ENCODE data around the gene CLDN3. TPM values are rescaled to one million over a fixed set of nuclear protein-coding genes. Genes with fewer than 3 reads are reported as not detected.

Gene CLDN3
- total and polyA plus RNA-seq, 10 of the 15 experiments (the other 5 are each of a cell fraction or from before 2014, with no cell fraction given): 0.05 TPM; not detected in 9

- H3K9ac ChIP-seq (ENCODE audit: control insufficient read depth, insufficient read depth, low read length): no peak overlapping the region
- POLR2A ChIA-PET: no interaction called here
- peaks cover 0 to 8% of the 10 kb centered on the region in 2 experiments; a peak in 3 of 4 replicates for H3K36me3 ChIP-seq (ENCODE audit: control insufficient read depth in 2 of 2, insufficient read depth in 2 of 2, low read length in 1 of 2)
- H3K9me3 ChIP-seq (replicated peaks; ENCODE audit: control insufficient read depth, insufficient read depth, low read length): no peaks in the 10 kb centered on the region
- no peaks in the 10 kb centered on the region; the same call in 1 of the 2 replicates for H3K4me1 ChIP-seq (ENCODE audit: control insufficient read depth, insufficient read depth, low read length)
- RAD21 ChIA-PET (ENCODE audit: unreplicated experiment): interaction anchor here (0.6 to 2.1 kb wide), 7 partner anchors 9 to 352 kb away, joined by 3 to 13 read pairs (median 3); partner anchors contain the start of genes MLXIPL and TBL2
- intact Hi-C loops (cut with micrococcal nuclease; ENCODE audit: unreplicated experiment): loop anchor here (2.0 to 10.0 kb wide), 3 partner anchors 120 to 210 kb away; partner anchors contain the start of gene BAZ1B
- H2AFZ ChIP-seq (ENCODE audit: control insufficient read depth, low read depth, low read length): peak overlapping the region; percentile 2; the same call in 1 of the 2 replicates
- 45% methylated on average over 16 of the region's 16 CpGs for WGBS (ENCODE audit: insufficient coverage, insufficient replicate concordance, low lambda C conversion rate, missing lambda C conversion rate)
- CTCF ChIA-PET: interaction anchor here (0.6 to 3.8 kb wide), 24 partner anchors 10 to 819 kb away, joined by 3 to 21 read pairs (median 3); no protein-coding TSS in a partner anchor
- no peak overlapping the region for H3K4me2 ChIP-seq (ENCODE audit: control insufficient read depth, insufficient read depth)
- FAIRE-seq (peak; percentile 98), ATAC-seq (peak; percentile 74), DNase-seq (ENCODE audit: low read depth, low spot score) (peak; percentile 49)
- no TSS peak for BruUV-seq (replicated peaks)
- no peak overlapping the region for H3K4me3 ChIP-seq
- no peaks in the 10 kb centered on the region; the same call in 1 of the 2 replicates for H3K79me2 ChIP-seq (ENCODE audit: control insufficient read depth, insufficient read depth, low read length)
- no peaks in the 10 kb centered on the region for H4K20me1 ChIP-seq (ENCODE audit: control insufficient read depth, insufficient read depth)
- in situ Hi-C loops (cut with MboI): loop anchor here (5.0 kb wide), 1 partner anchor 128 kb away; no protein-coding TSS in a partner anchor
- SMC1A ChIA-PET (ENCODE audit: uncharacterized antibody, unreplicated experiment): interaction anchor here (0.7 to 3.8 kb wide), 7 partner anchors 34 to 230 kb away, joined by 3 to 13 read pairs (median 3); partner anchors contain the start of gene TBL2
- no peaks in the 10 kb centered on the region for H3K27me3 ChIP-seq (replicated peaks in 1 of 2; ENCODE audit: control insufficient read depth in 2 of 2, insufficient read depth in 2 of 2, low read length in 1 of 2)
- H3K27ac ChIP-seq (ENCODE audit: control insufficient read depth, insufficient read depth): no peak overlapping the region
- TF ChIP-seq NBN (IDR thresholded peaks at IDR 0.05) (0 out of 2 replicates have a peak, but pooled peaks have one; percentile 24), MEF2B (IDR thresholded peaks at IDR 0.05; ENCODE audit: partially characterized antibody, poor library complexity, severe bottlenecking) (no peak), IKZF1 (conservative IDR thresholded peaks at IDR 0.05) (0 out of 2 replicates have a peak, but pooled peaks have one; percentile 25), NFXL1 (IDR thresholded peaks at IDR 0.05; ENCODE audit: borderline replicate concordance) (no peak), ZNF384 (IDR thresholded peaks at IDR 0.05; ENCODE audit: borderline replicate concordance, low read depth, low read length) (no peak), ZNF207 (IDR thresholded peaks at IDR 0.05; ENCODE audit: borderline replicate concordance) (peak; percentile 30; the same call in 1 of the 2 replicates), ETV6 (conservative IDR thresholded peaks at IDR 0.05 in 1 of 2, IDR thresholded peaks at IDR 0.05 in 1 of 2; ENCODE audit: borderline replicate concordance in 1 of 2, low read depth in 1 of 2) (no peak), LARP7 (IDR thresholded peaks at IDR 0.05) (peak; percentile 49; the same call in 1 of the 2 replicates), RAD21 (IDR thresholded peaks at IDR 0.05; ENCODE audit: insufficient read depth, low read depth, low read length) (peak; percentile 78), CBX3 (IDR thresholded peaks at IDR 0.05; ENCODE audit: borderline replicate concordance, low read depth) (no peak), SP1 (IDR thresholded peaks at IDR 0.05; ENCODE audit: low read depth, low read length) (peak; percentile 20), SMC3 (IDR thresholded peaks at IDR 0.05; ENCODE audit: borderline replicate concordance, low read length) (peak; percentile 49; the same call in 1 of the 2 replicates), IRF4 (IDR thresholded peaks at IDR 0.05; ENCODE audit: low read depth, low read length) (peak; percentile 19; the same call in 1 of the 2 replicates), FOXK2 (IDR thresholded peaks at IDR 0.05) (no peak), KLF5 (IDR thresholded peaks at IDR 0.05; ENCODE audit: partially characterized antibody) (no peak), SPI1 (IDR thresholded peaks at IDR 0.05; ENCODE audit: borderline replicate concordance, insufficient read depth, low read depth, low read length) (no peak), SMARCA5 (IDR thresholded peaks at IDR 0.05) (peak; percentile 81), POLR2A (IDR thresholded peaks at IDR 0.05; ENCODE audit: low read depth, low read length) (no peak; the same call in 1 of the 2 replicates), GATAD2B (conservative IDR thresholded peaks at IDR 0.05; ENCODE audit: low read depth) (no peak), CTCF (IDR thresholded peaks at IDR 0.05 in 2 of 3, conservative IDR thresholded peaks at IDR 0.05 in 1 of 3; ENCODE audit: control insufficient read depth in 2 of 3, extremely low read depth in 1 of 3, insufficient read depth in 1 of 3, low read depth in 3 of 3, low read length in 3 of 3) (peak; percentile 86 to 93 (median 89)), JUNB (IDR thresholded peaks at IDR 0.05) (no peak), BHLHE40 (IDR thresholded peaks at IDR 0.05; ENCODE audit: borderline replicate concordance in 1 of 2, low read depth in 2 of 2, low read length in 1 of 2) (peak in 1 of 2 experiments; percentile 48; a peak in 1 of 4 replicates), YY1 (IDR thresholded peaks at IDR 0.05; ENCODE audit: low read depth, low read length) (peak; percentile 58; the same call in 1 of the 2 replicates)
Measured at GRCh38 chr7:73734619-73735527, 35.2 kb downstream of the CLDN3 start.

Data from GM12878 (cell line).